Brain pericyte (primary cell): ENCODE data around the gene ADAMTSL4.

Experiments
- DNase-seq: peaks from one replicate; pipeline ENCODE4 v3.0.0-alpha.2; 2012; ENCODE audit warnings: low read depth, low spot score

ADAMTSL4 gene

DNA sequence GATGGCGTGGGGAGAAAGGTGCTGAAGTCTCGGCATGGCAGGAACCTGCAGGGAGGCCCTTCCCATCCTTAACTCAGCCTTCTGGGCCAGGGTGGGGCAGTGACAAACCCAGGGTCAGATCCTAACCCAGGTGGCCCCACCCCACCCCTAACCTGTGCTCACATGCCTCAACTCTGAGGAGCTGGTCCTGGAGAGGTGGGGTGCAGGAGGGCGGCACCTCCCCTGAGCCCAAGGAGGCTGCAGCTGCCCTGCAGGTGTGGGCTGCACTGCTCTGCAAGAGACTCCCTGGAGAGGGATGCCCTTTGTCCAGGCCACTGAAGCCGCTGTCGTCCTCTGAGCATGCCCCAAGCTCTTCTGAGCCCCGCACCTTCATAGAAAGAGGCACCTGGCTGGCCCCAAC, 15.2 kb upstream of the ADAMTSL4 start:
- DNase-seq: no peak

DNA sequence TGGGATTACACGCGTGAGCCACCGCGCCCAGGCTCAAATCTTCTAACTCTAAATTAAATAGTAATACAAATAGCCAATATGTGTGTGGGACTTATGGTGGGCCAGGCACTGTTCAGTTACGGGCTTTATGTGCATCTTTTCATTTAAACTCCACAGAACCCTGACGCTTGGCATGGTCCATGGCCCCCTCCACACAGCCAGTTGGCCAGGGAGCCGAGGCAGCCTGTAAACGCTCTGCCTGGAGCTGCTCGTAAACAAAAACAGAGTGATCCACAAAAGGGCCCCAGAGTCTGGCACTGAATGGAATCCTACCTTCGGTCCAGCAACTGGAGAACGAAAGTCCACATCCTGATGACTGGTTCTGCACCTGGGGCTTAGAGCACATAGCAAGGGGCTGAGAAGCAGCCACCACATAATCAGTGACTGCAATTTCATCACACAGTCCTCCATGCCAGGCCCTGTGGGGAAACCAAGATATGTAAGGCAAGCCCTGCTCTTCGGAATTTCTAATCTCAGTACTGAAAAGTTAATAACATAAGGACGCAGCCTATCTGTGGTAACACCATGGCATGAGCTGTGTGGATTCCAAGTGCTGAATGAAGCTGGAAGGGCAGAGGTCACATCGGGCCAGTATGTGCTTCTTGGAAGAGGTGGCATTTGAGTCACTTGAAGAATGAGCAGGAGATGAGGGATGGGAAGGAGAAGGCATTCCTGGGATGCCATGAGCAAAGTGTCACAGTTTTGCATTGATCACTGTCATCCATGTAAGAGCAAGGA, 13.5 kb upstream of the ADAMTSL4 start:
- no peak for DNase-seq

GRCh38 chr1:150536836-150537731, 12.1 kb upstream of the ADAMTSL4 start:
- no peak for DNase-seq

DNA sequence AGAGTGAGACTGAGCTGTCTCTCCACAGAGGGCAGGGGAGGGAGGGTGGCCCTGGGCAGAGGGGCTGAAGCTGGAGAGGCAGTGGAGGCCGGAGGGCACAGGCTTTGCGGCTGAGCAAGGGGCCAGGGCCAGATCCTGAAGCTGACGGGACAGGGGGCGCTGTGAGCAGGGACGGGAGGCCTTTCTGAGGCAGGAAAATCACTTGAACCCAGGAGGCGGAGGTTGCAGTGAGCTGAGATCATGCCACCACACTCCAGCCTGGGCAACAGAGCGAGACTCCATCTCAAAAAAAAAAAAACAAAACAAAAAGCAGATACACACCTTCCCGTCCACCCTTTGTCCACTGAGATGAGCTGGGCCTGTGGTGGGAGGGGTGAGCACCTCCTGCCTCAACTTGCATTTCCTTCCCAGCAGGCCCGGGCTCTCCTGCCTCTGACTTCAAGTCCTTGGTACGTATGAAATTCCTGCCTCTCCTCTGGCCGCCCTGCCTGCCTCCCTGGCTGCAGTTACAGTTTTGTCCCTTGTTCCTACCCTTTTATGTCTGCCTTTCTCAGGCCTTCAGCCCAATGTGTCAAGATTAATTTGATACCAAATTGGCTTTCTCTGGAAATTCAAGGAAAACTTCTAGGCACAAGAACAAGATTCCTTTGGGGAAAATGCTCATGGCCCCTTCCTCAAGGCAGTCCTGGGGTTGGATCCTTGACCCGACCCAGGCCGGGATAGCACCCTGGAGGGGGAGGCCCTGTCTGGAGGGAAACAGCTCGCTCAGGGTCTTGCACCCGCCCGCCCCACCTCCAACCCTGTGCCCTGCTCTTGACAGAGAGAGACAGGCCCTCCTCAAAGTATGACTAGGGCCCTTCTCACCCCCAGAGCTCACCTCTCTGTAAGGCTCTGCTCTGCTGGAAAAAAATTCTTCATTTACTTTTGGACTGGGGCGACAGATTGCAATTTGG, 11.2 kb upstream of the ADAMTSL4 start:
- DNase-seq: no peak

GRCh38 chr1:150543500-150544143, 5.6 kb upstream of the ADAMTSL4 start:
- no peak for DNase-seq

DNA sequence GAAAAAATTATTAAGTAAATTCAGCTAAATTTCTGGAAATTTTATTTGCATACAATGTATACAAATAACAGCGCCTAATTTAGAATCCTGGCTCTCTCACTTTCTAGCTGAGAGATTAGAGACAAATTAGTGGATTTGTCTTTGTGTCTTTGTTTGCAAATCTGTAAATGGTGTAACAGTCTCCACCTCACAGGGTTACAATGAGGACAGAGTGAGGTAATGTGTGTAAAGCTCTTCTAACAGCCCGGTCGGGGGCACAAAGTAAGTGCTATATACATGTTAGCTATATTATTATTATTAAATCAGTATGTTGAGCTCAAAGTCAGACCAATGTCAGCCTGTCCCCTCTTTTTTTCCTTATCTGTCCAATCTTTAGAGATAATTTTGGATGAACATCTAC, 5.0 kb upstream of the ADAMTSL4 start:
- no peak for DNase-seq

DNA sequence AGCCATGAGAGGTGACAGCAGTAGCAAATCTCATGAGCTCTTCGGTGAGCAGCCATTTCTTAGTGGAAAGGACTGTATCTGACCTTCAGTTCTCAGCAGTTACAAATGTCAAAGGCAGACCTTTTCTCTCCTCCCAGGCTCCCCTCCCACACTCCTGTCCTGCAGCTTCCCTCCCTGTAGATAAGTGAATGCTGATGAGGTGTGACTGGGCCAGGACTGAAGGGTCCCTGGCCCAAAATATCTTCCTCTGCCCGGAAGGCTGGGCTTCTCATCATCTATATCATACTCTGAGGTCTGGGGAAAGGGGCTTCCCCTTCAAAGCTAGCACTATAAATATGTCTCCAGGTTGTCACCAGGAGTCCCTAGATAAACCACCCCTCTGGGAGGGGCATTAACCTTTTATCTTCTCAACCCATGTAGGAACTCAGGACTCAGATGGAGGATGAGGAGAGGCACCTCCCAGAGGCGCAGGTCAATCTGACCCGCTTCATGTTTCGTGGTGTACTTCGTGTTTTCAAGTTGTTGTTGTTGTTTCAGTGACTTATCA, 3.6 kb upstream of the ADAMTSL4 start:
- DNase-seq: no peak

DNA sequence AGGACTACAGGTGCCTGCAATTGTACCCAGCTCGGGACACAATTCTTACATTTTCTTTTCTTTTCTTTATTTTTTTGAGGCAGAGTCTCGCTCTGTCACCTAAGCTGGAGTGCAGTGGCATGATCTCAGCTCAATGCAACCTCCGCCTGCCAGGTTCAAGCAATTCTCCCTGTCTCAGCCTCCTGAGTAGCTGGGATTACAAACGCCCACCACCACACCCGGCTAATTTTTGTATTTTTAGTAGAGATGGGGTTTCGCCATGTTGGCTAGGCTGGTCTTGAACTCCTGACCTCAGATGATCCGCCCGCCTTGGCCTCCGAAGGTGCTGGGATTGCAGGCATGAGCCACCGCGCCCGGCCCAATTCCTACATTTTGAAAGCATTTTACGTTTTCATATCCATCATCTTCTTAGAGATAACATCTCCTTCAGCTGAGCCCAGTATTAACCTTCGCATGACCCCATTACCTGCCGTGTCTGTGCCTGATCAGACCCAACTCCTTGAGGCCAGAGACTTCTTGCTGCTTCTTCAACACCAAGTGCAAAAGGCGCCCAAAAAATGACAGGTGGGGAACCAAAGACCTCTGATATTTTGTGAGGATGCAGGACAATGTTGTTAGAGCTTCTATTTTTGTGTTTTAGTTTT, 2.8 kb upstream of the ADAMTSL4 start:
- DNase-seq: no peak

- no peak for DNase-seq
Measured at GRCh38 chr1:150548324-150548631, 930 bp upstream of the ADAMTSL4 start.

DNA sequence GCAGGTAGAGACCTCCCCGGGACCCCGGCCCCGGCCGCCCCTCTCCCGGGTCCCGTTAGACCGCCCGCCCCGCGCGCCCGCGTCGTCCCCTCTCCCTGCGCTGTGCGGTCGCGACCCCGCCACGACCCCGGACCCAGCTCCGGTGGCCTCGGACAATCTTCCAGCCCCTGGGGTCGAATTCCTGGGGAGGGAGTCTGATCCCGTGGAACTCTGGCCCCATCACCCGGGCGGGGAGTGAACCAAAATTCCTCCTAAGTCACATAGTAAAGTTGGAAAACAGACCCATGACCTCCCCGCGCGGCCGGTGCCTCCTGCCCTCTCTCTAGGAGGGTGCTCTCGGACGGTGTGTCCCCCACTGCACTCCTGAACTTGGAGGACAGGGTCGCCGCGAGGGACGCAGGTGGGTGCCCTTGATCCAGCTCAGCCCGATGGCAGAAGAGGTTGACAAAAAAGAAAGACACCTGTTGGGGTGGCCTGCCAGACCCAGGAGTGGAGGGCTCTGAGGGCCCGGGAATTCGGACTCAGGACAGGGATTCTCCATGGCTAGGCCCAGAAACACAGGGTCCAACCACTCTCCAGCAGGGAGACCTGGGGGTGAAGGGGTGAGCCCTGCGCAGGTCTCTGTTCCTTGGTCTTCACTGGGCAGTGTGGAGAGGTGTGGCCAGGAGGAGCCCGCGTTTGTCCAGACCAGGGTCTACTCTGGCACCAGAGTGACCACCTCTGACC, 451 bp downstream of the ADAMTSL4 start:
- DNase-seq: no peak

DNA sequence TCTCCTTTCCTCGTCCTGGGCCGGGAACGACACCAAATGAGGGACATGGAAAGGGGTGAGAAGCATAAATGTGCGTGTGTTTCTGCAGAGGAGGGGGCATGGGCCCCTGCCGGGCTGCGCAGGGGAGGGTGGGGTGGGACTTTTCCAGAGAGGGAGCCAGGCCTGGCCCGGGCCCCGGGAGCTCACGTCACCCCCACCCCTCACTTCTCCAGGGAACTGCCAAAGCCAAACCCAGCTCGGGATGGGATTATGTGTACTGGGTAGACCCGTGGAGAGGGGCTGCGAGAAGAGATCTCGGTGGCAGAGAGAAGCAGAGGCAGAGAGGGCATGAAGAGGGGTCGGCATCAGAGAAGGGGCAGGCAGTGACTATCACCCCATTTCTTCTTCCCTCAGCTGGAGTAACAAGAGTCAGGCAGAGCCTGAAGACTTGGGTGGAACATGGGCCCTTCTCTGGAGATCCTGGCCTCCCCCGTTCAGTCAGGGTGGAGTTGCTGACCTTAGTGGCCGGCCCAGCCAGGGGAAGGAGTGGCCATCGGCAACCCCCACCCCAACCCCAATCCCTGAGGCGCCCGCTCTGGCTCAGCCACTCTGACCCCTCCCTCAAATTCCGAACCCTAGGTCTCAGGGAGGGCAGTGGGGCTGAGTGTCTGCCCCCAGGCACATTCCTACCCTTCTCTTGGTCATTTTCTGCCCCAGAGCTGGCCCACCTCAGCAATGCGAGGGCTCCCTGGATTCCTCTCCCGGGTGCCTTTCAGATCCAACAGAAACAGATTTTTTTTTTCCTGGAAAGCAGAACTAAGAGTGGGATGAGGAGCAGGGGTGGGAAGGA, 1.2 kb downstream of the ADAMTSL4 start:
- no peak for DNase-seq

GRCh38 chr1:150551051-150551783, 2.0 kb downstream of the ADAMTSL4 start:
- no peak for DNase-seq

DNA sequence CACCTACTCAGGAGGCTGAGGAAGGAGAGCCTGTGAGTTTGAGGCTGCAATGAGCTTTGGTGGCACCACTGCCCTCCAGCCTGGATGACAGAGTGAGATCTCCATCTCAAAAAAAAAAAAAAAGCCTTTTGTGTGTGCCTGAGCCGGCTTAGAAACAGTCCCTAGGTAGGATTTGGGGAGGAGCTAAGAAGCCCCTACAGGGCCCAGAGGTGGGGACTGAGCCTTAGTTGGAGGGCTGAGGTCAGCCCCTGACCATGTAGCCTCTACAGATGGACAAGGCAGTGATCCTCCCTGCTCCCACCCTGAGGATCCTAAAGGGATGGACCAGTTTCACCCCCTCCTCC, 2.5 kb downstream of the ADAMTSL4 start:
- DNase-seq: no peak

DNA sequence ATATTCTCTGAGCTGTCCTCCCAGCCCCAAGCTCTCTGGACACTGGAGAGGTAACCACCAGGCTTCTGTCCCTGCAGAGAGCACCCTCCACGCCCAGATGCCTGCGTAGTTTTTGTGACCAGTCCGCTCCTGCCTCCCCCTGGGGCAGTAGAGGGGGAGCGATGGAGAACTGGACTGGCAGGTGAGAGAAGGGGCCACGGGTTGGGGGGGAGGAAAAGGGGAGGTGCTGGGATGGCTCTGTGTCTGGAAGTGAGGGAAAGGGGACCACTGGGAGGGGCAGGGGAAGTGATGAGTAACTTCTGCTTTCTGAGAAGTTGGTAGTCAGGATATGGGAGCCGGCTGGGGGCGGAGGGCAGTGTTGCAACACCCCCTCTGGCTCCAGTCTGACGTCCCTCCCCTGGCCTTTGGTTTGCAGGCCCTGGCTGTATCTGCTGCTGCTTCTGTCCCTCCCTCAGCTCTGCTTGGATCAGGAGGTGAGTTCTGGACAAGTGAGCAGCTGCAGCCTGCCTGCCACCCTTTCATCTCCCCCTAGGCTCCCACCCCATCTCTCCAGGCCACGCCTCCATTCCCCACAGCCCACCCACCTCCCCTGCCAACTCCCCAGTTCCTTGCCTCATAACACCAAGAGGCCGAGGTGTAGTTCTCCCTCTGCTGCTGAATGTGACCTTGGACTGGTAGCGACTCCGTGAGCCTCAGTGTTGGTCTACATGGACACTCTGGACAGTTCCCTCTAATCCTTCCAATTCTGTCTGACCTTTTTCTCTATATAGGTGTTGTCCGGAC, 3.1 kb downstream of the ADAMTSL4 start:
- DNase-seq: peak; percentile 47

DNA sequence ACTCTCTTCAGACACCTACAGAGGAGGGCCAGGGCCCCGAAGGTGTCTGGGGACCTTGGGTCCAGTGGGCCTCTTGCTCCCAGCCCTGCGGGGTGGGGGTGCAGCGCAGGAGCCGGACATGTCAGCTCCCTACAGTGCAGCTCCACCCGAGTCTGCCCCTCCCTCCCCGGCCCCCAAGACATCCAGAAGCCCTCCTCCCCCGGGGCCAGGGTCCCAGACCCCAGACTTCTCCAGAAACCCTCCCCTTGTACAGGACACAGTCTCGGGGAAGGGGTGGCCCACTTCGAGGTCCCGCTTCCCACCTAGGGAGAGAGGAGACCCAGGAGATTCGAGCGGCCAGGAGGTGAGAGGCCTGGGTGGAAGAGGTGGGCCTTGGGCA, 3.7 kb downstream of the ADAMTSL4 start:
- DNase-seq: no peak

GRCh38 chr1:150553392-150554085, 4.3 kb downstream of the ADAMTSL4 start:
- no peak for DNase-seq

DNA sequence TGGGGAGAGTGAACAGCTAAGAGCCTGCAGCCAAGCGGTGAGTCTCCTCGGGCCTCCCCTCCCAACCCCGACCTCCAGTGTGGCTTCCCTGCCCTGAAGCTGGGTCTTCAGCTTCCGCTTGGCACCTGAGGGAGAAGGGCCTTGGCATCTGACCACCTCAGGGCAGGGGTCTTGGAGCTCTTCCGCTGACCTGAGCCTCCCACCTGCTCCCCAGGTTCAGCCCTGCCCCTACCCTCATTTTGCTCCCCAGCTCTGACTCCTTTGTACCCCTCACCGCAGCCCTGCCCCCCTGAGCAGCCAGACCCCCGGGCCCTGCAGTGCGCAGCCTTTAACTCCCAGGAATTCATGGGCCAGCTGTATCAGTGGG, 4.9 kb downstream of the ADAMTSL4 start:
- DNase-seq: no peak
